Hematopoietic multipotent progenitor cell treated with erythropoietin and hydrocortisone succinate and interleukin-3 and kit ligand, for 4 days (in vitro differentiated cells): Measurements from ENCODE around the gene DCBLD1.
"Not testable (repeated sequence)": the region's sequence is repeated elsewhere in the genome, so short reads cannot be mapped to it uniquely, and the experiment has no call there.

Experiments
- DNase-seq: peaks from one replicate; pipeline ENCODE4 v3.0.0-alpha.2; 2015

The DCBLD1 gene

GRCh38 chr6:117482240-117483003, at the start of gene DCBLD1:
Gene DCBLD1 (plus strand): TSS chr6:117482674. CDS start chr6:117482782, 108 bp downstream.
- DNase-seq, result peak; percentile 82

GRCh38 chr6:117440706-117441525, 41.6 kb upstream of the DCBLD1 start:
- no peak for DNase-seq

- DNase-seq, result peak; percentile 7
These were observed 40.6 kb upstream of the DCBLD1 start for GRCh38 chr6:117441824-117442264.

- not testable (repeated sequence) for DNase-seq
These were observed 40.2 kb upstream of the DCBLD1 start for GRCh38 chr6:117442313-117442712.

- DNase-seq, result no peak
These were observed 37.9 kb upstream of the DCBLD1 start for GRCh38 chr6:117444600-117444999.

- DNase-seq, result no peak
These were observed 35.6 kb upstream of the DCBLD1 start for GRCh38 chr6:117446861-117447260.

- no peak for DNase-seq
These were observed 34.5 kb upstream of the DCBLD1 start for GRCh38 chr6:117448011-117448410.

- DNase-seq, result no peak
These were observed 33.6 kb upstream of the DCBLD1 start for GRCh38 chr6:117448732-117449485.

- peak; percentile 83 for DNase-seq
These were observed 32.7 kb upstream of the DCBLD1 start for GRCh38 chr6:117449549-117450439.

GRCh38 chr6:117451671-117452070, 30.8 kb upstream of the DCBLD1 start:
- DNase-seq, result no peak

- DNase-seq, result no peak
These were observed 26.2 kb upstream of the DCBLD1 start for GRCh38 chr6:117456250-117456649.

GRCh38 chr6:117456998-117457397, 25.5 kb upstream of the DCBLD1 start:
- DNase-seq, result no peak

- no peak for DNase-seq
These were observed 23.1 kb upstream of the DCBLD1 start for GRCh38 chr6:117459204-117459944.

GRCh38 chr6:117463762-117464665, 18.5 kb upstream of the DCBLD1 start:
- no peak for DNase-seq

- no peak for DNase-seq
These were observed 17.8 kb upstream of the DCBLD1 start for GRCh38 chr6:117464700-117465099.

- DNase-seq, result peak; percentile 13
These were observed 16.8 kb upstream of the DCBLD1 start for GRCh38 chr6:117465691-117466090.

GRCh38 chr6:117467876-117468275, 14.6 kb upstream of the DCBLD1 start:
- DNase-seq, result no peak

GRCh38 chr6:117468527-117468926, 13.9 kb upstream of the DCBLD1 start:
- DNase-seq, result not testable (repeated sequence)

GRCh38 chr6:117469356-117469755, 13.1 kb upstream of the DCBLD1 start:
- peak; percentile 75 for DNase-seq

GRCh38 chr6:117469791-117470190, 12.7 kb upstream of the DCBLD1 start:
- DNase-seq, result no peak
